GM12874 (cell line): ENCODE measurements around the gene PBX3.

ENCODE experiments used
- TF ChIP-seq, protein P1 (sequence below): IDR thresholded peaks from 2 replicates; pipeline ENCODE4 v1.5.1; 2011; ENCODE audit warnings: low read depth, mild to moderate bottlenecking, control low read depth, low read length, moderate library complexity; ENCODE audit not compliant: insufficient read depth

Gene PBX3

DNA sequence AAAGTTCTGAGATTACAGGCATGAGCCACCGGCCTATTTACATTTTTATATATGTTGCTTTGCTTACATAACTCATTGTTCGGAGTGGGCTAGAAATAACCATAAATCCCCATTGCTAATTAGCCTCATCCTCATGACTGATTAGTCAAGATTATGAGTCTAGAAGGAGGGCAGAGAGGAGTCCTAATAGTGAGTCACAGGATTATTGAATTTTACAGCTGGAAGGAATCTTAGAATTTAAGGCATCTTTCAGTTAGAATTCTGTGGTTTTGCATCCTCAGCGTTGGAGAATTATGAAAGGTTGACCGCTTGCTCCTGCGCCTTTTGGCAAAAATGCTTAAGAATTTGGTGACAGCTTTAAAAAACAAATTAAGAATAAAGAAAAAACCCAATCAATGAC lies 2.6 kb upstream of the PBX3 start:
- TF ChIP-seq, protein P1, sequence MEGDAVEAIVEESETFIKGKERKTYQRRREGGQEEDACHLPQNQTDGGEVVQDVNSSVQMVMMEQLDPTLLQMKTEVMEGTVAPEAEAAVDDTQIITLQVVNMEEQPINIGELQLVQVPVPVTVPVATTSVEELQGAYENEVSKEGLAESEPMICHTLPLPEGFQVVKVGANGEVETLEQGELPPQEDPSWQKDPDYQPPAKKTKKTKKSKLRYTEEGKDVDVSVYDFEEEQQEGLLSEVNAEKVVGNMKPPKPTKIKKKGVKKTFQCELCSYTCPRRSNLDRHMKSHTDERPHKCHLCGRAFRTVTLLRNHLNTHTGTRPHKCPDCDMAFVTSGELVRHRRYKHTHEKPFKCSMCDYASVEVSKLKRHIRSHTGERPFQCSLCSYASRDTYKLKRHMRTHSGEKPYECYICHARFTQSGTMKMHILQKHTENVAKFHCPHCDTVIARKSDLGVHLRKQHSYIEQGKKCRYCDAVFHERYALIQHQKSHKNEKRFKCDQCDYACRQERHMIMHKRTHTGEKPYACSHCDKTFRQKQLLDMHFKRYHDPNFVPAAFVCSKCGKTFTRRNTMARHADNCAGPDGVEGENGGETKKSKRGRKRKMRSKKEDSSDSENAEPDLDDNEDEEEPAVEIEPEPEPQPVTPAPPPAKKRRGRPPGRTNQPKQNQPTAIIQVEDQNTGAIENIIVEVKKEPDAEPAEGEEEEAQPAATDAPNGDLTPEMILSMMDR, result no peak

DNA sequence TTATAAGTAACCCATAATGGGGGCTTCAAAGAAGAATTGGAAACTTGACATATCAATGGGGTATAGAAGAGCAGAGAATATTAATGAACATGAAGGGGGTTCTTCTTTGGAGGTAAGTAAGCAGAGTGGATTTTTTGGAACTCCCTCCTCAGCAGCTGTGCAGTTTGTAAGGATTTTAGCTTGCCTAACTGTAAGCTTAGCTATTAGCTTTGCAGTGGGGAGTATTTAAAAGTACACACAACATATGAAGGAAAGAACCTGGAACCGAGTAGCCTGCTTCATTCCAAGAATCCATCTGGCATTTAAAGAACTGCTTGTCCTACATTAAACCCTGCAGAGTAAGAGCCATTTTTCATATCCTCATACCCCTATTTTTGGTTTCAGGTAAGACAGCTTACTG lies 2.2 kb upstream of the PBX3 start:
- TF ChIP-seq, protein P1, result no peak

DNA sequence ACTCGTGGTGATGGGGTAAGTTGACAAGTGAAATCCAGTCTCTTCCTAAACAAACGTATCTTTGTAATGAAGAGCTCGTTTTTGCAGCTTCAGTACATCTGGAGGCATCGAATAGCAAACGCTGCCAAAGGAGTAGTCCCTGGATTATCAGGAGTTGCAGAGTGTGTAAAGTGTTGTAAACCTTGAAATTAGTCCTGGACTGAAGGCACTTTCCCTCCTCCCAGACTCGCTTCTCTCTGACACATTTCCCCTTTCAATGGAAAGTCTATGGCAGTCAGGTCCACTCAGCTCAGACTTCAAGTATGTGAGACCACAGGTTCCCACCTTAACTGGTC lies 1.5 kb upstream of the PBX3 start:
- TF ChIP-seq, protein P1, result no peak

DNA sequence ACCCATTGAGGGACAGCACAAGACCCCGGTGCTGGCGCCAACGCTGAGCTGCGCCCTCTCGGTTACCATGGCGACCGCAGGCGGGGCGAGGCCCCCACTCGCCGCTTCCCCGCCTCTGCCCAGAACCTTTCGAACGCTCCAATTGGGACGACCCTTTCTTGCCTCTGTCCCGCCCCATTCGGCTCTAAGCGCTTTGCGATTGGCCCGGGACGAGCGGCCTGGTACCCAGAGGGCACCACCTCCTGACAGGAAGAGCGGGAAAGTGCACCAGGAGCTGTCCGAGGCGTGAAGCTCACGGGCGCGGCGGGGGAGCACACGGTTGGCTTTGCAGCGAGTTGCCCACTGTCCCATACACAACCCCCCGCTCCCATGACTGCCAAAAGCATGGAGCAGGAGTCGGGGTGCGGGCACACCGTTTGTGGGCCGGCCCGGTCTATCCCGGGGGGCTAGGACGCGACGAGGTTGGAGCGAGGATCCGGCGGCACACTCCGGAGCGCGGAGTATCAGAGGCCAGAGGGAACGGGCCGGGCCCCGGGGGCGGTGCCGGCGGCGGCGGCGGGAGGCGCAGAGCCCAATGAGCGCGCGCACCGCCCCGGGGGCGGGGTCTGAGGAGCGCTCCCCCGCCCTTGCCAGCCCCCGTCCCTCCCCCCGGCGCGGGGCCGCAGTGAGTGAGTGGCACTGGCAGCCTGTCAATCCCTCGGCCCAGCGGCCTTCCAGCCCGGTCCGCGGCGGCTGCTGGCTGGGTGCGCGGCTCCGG lies 978 bp upstream of the PBX3 start:
- TF ChIP-seq, protein P1, result no peak

DNA sequence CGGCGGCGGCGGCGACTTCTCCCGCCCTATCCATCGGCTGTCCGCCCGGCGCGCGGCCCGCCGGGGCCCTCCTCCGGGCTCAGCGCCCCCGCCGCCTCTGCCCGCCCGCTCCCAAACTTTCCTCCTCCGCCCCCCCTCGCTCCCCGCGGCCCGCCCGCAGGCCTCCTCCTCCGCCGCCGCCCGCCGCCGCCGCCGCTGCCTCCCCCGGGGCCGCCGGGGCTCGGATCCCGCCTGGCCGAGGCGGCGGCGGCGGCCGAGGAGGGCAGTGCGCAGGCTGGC lies 460 bp upstream of the PBX3 start:
- TF ChIP-seq, protein P1, result no peak

DNA sequence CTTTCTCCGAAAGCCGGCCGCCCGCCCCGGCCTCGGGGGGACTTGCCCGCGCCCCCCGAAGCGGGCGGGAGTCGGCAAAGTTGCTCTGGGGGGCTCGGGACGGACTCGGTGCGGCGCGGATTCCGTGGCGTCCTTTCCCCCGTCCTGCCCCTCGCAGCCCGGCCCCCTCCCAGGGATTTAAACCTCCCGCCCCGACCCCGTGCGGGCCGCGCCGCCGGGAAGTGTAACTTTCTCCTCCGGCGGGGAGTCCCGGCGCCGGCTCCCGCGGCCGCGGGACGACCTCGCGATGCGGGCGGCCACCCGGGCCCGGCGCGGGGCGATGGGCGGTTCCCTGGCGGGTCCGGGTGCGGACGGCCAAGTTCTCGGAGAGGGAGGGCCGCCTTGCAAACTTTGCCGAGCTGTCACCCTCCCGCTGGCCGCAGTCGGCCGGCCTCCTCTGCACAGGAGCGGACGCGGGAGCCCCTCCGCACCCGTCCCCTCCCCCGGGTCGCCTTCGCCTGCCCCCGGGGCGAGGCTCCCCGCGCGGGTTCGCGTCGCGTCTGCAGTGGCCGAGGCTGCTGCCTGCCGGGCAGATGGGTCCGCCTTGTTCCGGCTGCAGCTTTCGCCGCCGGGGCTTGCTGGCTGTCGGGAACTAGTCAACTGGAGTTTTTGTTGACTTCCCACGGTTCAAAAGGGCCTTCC lies 732 bp downstream of the PBX3 start:
- TF ChIP-seq, protein P1, result no peak

DNA sequence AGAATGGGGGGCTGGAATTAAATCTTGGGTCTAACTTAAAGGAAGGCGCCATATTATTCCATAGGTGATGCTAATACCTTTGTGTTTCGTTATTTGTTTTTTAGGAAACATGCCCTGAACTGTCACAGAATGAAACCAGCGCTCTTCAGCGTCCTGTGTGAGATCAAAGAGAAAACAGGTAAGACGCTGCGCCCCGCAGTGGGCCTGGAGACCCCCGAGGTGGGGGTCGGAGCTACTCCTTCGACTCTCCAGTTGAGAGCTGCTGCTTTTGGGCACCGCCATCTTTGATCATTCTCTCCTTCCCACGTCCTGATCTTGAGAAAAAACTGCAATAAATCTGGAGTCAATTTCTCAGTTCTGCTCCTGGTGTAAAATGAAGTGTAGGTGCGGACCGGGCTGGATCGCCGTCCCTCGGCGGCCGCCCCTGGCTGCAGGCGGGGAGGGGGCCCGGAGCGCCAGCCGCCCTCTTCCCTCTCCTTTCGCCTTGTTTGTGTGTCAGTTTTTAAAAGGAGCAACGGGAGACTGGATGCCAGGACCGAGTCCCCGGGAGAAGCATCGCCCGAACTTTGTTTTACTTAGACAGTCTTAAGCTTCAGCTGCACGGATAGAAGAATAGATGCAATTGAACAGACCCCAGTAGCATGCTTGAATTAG lies 1.4 kb downstream of the PBX3 start:
- TF ChIP-seq, protein P1, result no peak
